CD4-positive, alpha-beta T cell treated with Interleukin-4 for 4 hours (primary cell): ENCODE data around the gene OR6B2.
"Not testable (repeated sequence)": the region's sequence is repeated elsewhere in the genome, so short reads cannot be mapped to it uniquely, and the experiment has no call there.

ENCODE experiments used
- DNase-seq: peaks from one replicate; pipeline ENCODE4 v3.0.0-alpha.2; 2020

The OR6B2 gene

GRCh38 chr2:240030379-240031094 lies at the start of gene OR6B2:
Gene OR6B2 (minus strand): TSS chr2:240030429. CDS start chr2:240030429, 0 bp downstream.
- DNase-seq, result no peak

DNA sequence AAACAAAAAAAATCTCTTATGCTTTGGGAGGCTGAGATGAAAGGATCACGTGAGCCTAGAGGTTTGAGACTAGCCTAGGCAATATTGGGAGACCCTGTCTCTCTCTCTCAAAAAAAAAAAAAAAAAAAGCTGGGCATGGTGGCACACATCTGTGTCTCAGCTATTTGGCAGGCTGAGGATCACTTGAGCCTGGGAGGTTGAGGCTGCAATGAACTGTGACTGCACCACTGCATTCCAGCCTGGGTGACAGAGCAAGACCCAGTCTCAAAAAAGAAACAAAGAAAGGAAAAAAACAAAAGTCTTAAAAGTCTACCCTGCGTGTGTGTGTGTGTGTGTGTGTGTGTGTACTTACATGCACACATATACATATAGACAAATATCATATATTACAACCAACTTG lies 48.4 kb upstream of the OR6B2 start:
- no peak for DNase-seq

DNA sequence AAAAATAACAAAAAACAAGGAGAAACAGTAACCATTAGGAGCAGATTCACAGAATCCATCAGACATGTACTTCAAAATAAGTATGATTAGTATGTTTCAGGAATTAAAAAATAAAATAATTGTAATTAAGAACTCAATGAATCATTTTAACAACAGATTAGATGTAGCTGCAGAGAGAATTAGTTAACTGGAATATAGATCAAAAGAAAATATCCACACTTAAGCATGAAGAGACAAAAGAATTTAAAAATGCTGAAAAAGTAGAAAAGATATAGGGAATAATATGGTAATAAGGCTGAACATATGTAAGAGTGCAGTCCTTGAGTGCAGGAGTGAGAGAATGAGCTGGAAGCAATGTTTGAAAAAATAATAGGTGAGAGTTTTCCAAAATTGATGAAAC lies 47.2 kb upstream of the OR6B2 start:
- DNase-seq, result no peak

- DNase-seq, result no peak
These were observed 44.3 kb upstream of the OR6B2 start for GRCh38 chr2:240074545-240074944.

- DNase-seq, result no peak
These were observed 40.7 kb upstream of the OR6B2 start for GRCh38 chr2:240070907-240071306.

DNA sequence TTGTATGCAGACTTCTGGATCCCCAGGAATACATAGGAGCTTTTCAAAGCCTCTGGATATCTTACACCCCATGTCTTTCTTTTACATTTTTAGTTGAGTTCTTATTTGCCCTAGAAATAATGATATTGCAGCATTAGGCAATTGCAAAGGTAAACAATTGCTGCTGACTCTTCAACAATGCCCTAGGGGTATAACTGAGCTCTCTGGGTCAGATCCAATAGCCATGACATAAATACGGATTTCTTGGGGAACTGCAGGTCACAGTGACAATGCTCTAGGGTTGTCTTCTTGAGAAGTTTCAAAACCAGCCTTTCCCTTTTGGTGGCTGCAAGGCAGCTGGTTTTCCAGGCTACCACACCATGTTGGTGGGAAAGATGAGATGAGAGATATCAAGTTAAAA lies 39.6 kb upstream of the OR6B2 start:
- no peak for DNase-seq

DNA sequence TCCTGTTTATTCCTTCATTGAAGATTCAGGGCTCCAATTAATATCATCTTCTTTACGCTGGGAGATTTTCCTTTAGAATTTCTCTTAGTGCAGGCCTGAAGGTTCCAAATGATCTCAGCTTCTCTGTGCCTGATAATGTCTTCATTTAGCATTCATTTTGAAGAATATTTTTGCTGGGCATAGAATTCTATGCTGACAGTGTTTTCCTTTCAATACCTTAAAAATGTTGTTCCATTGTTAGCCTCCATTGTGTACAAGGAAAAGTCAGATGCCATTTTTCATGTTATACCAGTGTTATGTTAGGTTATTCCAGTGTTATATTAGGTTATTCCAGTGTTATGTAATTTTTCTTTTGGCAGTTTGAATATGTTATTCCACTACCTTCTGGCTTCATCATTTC lies 38.0 kb upstream of the OR6B2 start:
- no peak for DNase-seq

DNA sequence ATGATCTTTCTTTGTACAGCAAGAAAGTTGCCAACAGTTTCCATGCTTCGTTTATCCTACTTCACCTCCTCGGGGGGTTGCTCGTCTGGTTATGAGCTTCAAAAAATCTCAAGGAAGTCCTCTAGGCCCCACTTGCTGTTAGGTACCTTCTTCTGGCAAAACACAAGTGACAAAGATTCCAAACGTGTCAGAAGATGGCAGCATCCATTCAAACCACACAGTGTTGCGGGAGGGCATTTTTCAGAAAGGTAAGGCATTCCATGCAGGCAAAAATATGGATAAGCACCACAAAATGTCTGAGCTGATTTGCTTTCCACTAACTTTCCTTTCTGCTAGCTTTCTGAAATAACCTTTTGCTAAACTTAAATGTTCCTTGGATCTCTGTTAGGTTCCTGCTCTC lies 36.3 kb upstream of the OR6B2 start:
- DNase-seq, result no peak

DNA sequence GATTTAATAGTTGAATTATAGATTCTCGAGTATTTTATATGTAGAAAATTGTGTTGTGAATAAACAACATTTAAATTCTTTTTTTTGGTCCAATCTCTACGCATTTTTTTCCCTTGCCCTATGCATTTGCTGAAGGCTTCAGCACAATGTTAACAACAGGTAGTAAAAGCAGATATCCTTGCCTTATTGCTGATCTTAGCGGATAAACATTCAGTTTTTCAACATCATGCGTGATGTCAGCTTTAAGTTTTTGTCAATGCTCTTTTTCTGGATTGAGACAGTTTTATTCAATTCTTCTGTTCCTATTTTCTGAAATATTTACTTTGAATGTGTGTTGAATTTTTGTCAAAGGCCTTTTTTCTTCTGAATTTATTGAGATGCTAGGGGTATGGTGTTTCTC lies 34.7 kb upstream of the OR6B2 start:
- DNase-seq, result no peak

DNA sequence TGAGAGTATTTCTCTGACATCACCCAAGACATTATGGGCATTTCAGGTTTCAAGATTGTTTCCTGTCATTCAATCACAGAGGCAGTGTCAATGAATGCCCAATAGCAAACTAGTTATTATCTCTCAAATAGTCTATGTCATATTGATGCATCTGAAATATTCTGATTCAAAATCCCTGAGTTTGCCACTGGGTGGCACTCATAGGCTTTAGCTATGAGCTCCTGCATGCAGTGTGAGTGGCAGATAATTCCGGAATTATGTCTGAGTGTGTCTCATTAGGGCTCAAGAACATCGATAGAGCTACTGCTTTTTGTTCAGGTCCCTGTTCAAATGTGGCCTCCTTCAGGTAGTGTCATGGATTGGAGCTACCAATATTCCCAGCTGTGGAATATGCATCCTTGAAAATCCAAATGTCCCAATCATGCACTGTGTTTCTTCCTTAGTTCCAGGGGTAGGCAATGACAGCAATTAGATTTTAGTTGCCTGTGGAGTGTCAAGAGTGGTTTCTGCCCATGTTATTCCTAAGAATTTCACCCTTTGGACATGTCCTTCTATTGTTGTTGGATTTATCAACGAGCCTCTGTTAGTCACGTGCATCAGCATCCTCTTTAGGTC lies 30.9 kb upstream of the OR6B2 start:
- peak; percentile 49 for DNase-seq

DNA sequence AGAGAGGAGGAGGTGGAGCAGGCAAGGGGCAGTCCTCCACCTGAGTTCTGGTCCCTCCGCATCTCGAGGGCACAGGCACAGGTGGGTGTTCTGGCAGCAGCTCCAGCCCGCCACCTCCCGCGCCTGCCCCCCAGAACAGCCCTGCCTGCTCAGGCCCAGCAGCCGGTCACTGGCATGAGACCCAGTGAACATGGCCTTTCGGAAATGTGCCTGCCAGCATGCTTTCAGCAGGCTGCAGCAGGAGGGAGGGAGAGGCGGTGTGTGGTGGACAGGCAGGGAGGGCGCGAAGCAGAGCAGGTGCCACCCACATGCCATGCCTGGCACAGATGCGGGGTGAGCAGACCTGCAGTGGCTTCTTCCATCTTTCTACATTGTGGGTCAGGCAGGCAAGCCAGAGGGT lies 26.4 kb upstream of the OR6B2 start:
- DNase-seq, result no peak

DNA sequence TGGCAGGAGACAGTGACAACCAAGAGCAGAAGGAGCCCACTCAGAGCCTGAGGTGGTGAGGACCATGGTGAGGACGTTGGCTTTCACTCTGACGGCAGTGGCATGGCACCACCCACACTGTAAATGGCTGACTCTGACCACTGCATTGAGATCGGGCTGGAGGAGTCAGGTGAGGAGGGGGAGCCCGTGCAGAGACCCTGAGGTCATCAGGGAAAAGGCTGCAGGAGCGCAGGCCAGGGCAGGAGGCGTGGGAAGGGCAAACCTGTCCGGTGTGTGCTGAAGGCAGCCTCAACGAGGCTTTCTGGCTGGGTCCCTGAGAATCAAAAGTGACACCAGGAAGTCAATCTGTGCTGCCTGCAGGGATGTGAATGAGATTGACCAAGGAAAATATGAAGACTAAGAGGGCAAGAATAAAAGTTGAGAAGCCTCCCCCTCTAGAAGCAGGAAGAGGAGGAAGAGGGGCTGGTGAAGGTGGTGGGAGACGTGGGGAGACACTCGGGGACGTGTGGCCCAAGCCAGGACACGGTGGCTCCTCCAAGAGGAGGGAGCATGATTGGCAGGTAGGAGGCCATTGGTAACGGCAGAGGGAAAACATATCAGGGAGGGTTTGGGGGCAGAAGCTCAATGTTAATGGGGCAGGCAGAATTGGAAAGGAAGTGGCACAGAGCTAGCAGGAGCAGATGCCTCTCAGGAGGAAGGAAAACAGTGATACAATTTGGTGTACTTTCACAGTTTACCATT lies 25.1 kb upstream of the OR6B2 start:
- no peak for DNase-seq

GRCh38 chr2:240053173-240054155 lies 23.2 kb upstream of the OR6B2 start, which contains the start of gene OR6B3:
Gene OR6B3 (minus strand): TSS chr2:240053521.
- no peak for DNase-seq

- DNase-seq, result no peak
These were observed 22.3 kb upstream of the OR6B2 start for GRCh38 chr2:240052524-240052923.

DNA sequence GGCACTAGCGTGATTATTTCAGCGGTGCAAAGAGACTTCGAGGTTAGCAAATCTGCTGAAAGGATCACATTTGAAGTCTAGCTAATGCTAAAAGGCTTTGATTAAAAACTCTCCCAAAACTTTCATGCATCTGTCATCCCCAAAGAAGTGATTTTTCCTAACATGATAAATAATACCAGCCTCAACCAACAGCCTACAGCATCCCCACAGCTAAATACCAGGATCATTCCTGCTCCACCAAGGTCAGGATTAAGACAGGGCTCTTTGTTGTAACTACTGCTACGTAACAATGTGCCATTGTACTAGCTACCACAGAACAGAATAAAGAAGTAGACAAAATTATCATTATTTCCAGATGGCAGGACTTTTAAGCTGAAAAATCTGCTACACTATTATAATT lies 21.5 kb upstream of the OR6B2 start:
- no peak for DNase-seq

GRCh38 chr2:240050278-240050677 lies 20.0 kb upstream of the OR6B2 start:
- no peak for DNase-seq

DNA sequence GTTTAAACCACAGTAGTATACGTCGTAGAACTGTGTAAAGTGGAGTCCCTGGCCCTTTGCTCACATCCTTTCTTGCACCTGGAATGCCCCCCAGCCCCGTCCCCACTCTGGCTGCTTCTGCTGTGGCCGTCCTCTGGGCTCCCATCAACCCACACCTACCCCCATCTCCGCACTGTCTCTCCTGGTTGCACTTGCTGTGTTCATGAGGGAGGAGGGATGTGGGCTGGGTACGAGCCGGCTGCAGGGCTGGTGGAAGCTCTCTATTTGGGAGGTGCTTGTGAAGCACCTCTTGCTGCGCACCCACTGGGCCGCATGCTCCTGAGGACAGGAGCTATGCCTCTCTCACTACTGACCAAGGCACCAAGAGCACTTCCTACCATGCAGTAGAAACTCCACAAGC lies 18.0 kb upstream of the OR6B2 start:
- DNase-seq, result no peak

- DNase-seq, result no peak
These were observed 14.9 kb upstream of the OR6B2 start for GRCh38 chr2:240045098-240045497.

DNA sequence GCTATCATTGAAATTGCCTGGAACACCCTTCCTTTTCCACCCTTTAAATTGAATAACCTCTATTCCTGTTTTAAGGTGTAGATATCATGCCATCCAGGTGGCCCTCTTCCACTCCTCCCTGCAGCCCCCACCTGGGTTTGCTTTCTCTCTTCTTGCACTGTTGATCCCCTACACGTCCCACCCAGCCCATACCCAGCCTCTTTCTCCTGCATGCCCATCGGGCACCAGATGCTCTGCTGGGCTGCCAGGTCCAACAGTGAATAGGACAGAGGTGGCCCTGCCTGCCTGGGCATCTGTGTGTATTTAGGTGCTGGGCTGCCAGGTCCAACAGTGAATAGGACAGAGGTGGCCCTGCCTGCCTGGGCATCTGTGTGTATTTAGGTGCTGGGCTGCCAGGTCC lies 13.9 kb upstream of the OR6B2 start:
- not testable (repeated sequence) for DNase-seq

GRCh38 chr2:240043279-240043989 lies 13.2 kb upstream of the OR6B2 start:
- no peak for DNase-seq

- no peak for DNase-seq
These were observed 12.5 kb upstream of the OR6B2 start for GRCh38 chr2:240042740-240043139.

GRCh38 chr2:240041363-240041762 lies 11.1 kb upstream of the OR6B2 start:
- DNase-seq, result no peak
